NCI-H2081 (cell line): ENCODE data around the gene MAGEA6.
A peak's percentile ranks its signal among the peaks of the same experiment; 100 is the strongest.
"Not testable (repeated sequence)": the region's sequence is repeated elsewhere in the genome, so short reads cannot be mapped to it uniquely, and the experiment has no call there.

ENCODE experiments used
- DNase-seq, 2 experiments: peaks; one replicate each; lab custom pipeline; 2025; lab: John Stamatoyannopoulos, UW

Gene MAGEA6

GRCh38 chrX:152734143-152734858 lies 35.2 kb downstream of the MAGEA6 start:
- not testable (repeated sequence) for DNase-seq

DNA sequence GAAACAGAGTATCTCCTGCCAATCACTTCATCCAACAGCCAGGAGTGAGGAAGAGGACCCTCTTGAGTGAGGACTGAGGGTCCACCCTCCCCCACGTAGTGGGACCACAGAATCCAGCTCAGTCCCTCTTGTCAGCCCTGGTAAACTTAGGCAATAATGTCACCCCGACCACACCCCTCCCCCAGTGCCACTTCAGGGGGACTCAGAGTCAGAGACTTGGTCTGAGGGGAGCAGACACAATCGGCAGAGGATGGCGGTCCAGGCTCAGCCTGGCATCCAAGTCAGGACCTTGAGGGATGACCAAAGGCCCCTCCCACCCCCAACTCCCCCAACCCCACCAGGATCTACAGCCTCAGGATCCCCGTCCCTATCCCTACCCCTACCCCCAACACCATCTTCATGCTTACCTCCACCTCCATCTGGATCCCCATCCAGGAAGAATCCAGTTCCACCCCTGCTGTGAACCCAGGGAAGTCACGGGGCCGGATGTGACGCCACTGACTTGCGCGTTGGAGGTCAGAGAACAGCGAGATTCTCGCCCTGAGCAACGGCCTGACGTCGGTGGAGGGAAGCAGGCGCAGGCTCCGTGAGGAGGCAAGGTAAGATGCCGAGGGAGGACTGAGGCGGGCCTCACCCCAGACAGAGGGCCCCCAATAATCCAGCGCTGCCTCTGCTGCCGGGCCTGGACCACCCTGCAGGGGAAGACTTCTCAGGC lies 36.1 kb downstream of the MAGEA6 start, which contains the start of the genes CSAG1 and MAGEA12:
TSS of gene CSAG1 (minus strand) at position 461 of the 715 bp plus-strand sequence. CDS start 1,261 bp downstream, outside the sequence.
TSS of gene MAGEA12 (plus strand) at position 497 of the 715 bp plus-strand sequence. CDS start 2,405 bp downstream, outside the sequence.
- peak; percentile 89 to 93 for DNase-seq

DNA sequence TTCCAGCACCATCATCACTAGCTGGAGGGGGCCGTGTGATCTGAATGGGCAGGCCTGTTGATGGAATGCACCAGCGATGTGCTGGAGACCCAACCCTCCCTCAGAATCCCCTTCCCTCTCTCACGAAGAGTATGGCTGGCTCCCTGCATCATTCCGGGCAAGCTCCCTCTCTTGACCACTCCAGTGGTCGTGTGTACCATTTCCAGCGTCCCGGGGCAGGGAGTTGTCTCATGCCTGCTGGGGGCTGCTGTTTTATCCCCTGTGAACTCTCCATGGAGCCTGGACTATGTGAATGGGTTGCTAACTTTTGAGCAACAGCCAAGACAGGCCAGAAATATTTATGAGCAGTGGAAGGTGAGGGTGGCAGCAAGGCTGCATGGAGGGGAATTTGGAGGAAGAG lies 44.1 kb downstream of the MAGEA6 start:
- no peak for DNase-seq
